Spleen (tissue), 7 donors: ENCODE data around the gene RBM24.

Source experiments
- POLR2A ChIP-seq, 3 donors: fragments of 450-650 bp; IDR thresholded peaks; one replicate each; pipeline ENCODE4 v1.5.1; 2017; ENCODE audit warnings: antibody characterized with exemption in 3 of 3, mild to moderate bottlenecking in 1 of 3
- POLR2AphosphoS5 ChIP-seq, 3 donors: sonication (generic); formaldehyde crosslinking; IDR thresholded peaks; one replicate each; pipeline ENCODE4 v1.5.1; 2017; ENCODE audit warnings: antibody characterized with exemption in 3 of 3
- TF ChIP-seq, protein P1 (sequence below), 11 experiments: fragments of 200-600 bp in 7 of 11; fragments of 450-650 bp in 4 of 11; sonication (generic) in 4 of 11; IDR thresholded peaks in 8 of 11; conservative IDR thresholded peaks in 3 of 11; 1 replicate in 7 of 11; 2 replicates in 4 of 11; pipeline versions ENCODE4 v1.4.0 to v1.8.0; 2016 to 2021; ENCODE audit warnings: antibody characterized with exemption in 11 of 11, inconsistent platforms in 4 of 11, mild to moderate bottlenecking in 1 of 11
- donor health status: DM: no; HTN: no; CAD: no; lungs with moderate emphysema.
- donor health status: DM: no; HTN: no; CAD: no.
- donor health status: DM: no; HTN: no; CAD: no.

DNA sequence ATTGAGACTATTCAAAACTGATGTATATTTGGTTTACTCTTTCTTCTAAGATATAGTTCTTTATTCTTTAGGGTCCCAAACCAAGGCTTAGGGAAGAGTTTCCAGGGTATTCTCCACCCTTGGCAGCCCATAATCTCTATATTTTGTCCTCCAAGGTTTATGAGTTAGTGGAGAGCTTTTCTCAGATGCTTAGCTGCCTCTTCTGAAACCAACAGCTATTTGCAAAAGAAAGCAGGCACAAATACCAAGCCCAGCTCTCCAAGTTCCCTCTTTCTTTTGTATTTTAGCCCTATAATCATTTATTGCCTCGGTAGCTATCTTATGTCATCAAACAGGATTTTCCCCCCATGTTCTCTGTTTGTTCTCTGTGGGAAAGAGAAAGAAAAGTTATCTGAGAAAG lies 39.1 kb upstream of the RBM24 start:
- TF ChIP-seq, protein P1, sequence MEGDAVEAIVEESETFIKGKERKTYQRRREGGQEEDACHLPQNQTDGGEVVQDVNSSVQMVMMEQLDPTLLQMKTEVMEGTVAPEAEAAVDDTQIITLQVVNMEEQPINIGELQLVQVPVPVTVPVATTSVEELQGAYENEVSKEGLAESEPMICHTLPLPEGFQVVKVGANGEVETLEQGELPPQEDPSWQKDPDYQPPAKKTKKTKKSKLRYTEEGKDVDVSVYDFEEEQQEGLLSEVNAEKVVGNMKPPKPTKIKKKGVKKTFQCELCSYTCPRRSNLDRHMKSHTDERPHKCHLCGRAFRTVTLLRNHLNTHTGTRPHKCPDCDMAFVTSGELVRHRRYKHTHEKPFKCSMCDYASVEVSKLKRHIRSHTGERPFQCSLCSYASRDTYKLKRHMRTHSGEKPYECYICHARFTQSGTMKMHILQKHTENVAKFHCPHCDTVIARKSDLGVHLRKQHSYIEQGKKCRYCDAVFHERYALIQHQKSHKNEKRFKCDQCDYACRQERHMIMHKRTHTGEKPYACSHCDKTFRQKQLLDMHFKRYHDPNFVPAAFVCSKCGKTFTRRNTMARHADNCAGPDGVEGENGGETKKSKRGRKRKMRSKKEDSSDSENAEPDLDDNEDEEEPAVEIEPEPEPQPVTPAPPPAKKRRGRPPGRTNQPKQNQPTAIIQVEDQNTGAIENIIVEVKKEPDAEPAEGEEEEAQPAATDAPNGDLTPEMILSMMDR (IDR thresholded peaks at IDR 0.05 in 8 of 11, conservative IDR thresholded peaks at IDR 0.05 in 3 of 11), result no peak
- TF ChIP-seq POLR2AphosphoS5 (IDR thresholded peaks at IDR 0.05), result no peak
- no peak for TF ChIP-seq POLR2A (IDR thresholded peaks at IDR 0.05)
